CD14-positive monocyte (primary cell): ENCODE measurements around the gene INO80. TPM values are rescaled to one million over a fixed set of nuclear protein-coding genes. Genes with fewer than 3 reads are reported as not detected.

Experiments used
- DNase-seq, 3 donors: peaks; one replicate each; pipeline ENCODE4 v3.0.0-alpha.2; 2011 to 2022
- H2AFZ ChIP-seq: 2 replicates; pipeline ENCODE4 v1.6.0; 2012; ENCODE audit warnings: mild to moderate bottlenecking, low read depth, low read length, inconsistent platforms; ENCODE audit not compliant: insufficient read depth, poor library complexity, severe bottlenecking
- H3K27ac ChIP-seq, 2 donors: 1 replicate in 1 of 2; 2 replicates in 1 of 2; pipeline ENCODE4 v1.5.1; 2012 to 2013; ENCODE audit warnings: low read length in 2 of 2, control low read depth in 1 of 2, inconsistent platforms in 1 of 2, low read depth in 1 of 2, mild to moderate bottlenecking in 1 of 2
- H3K27me3 ChIP-seq, 2 donors: one replicate each; pipeline versions ENCODE4 v1.6.0 to v1.6.1; 2011 to 2013; ENCODE audit warnings: low read length in 2 of 2; ENCODE audit not compliant: control insufficient read depth in 2 of 2, insufficient read depth in 2 of 2
- H3K36me3 ChIP-seq, 2 donors: replicated peaks in 1 of 2; 1 replicate in 1 of 2; 2 replicates in 1 of 2; pipeline versions ENCODE4 v1.5.1 to v1.6.1; 2012 to 2013; ENCODE audit warnings: low read length in 2 of 2, control low read depth in 1 of 2, inconsistent platforms in 1 of 2, mild to moderate bottlenecking in 1 of 2; ENCODE audit not compliant: insufficient read depth in 2 of 2, control insufficient read depth in 1 of 2
- H3K4me1 ChIP-seq, 2 donors: 1 replicate in 1 of 2; 2 replicates in 1 of 2; pipeline versions ENCODE4 v1.5.1 to v1.6.1; 2012 to 2013; ENCODE audit warnings: low read length in 2 of 2, control low read depth in 1 of 2, inconsistent platforms in 1 of 2, mild to moderate bottlenecking in 1 of 2, moderate library complexity in 1 of 2; ENCODE audit not compliant: insufficient read depth in 2 of 2, control insufficient read depth in 1 of 2
- H3K4me2 ChIP-seq: replicated peaks from 2 replicates; pipeline ENCODE3; 2012; ENCODE audit warnings: low read length, moderate library complexity, mild to moderate bottlenecking; ENCODE audit not compliant: poor library complexity, severe bottlenecking; ENCODE audit errors: extremely low read depth
- H3K4me3 ChIP-seq, 3 experiments: fragments of 200-600 bp in 1 of 3; sonication (generic) in 1 of 3; replicated peaks in 1 of 3; 1 replicate in 2 of 3; 2 replicates in 1 of 3; pipeline ENCODE4 v1.5.1; 2011 to 2013; ENCODE audit warnings: low read length in 3 of 3, mild to moderate bottlenecking in 3 of 3, control low read depth in 2 of 3, low read depth in 2 of 3, inconsistent platforms in 1 of 3, moderate library complexity in 1 of 3
- H3K79me2 ChIP-seq: 2 replicates; pipeline ENCODE4 v1.6.0; 2012; ENCODE audit warnings: mild to moderate bottlenecking, control low read depth, inconsistent platforms, low read length, moderate library complexity; ENCODE audit not compliant: insufficient read depth
- H3K9ac ChIP-seq: 2 replicates; pipeline ENCODE4 v1.6.0; 2017; ENCODE audit warnings: low read length, mild to moderate bottlenecking; ENCODE audit not compliant: insufficient read depth, poor library complexity, severe bottlenecking
- H3K9me3 ChIP-seq, 2 donors: replicated peaks in 1 of 2; 1 replicate in 1 of 2; 2 replicates in 1 of 2; pipeline versions ENCODE4 v1.5.1 to v1.6.1; 2012 to 2013; ENCODE audit warnings: low read length in 2 of 2, control low read depth in 1 of 2; ENCODE audit not compliant: control insufficient read depth in 1 of 2, insufficient read depth in 1 of 2
- H4K20me1 ChIP-seq: 2 replicates; pipeline ENCODE4 v1.6.0; 2012; ENCODE audit warnings: mild to moderate bottlenecking, low read length, control low read depth, moderate library complexity; ENCODE audit not compliant: insufficient read depth
- H3K27ac Mint-ChIP-seq, 7 donors: one replicate each; pipeline ENCODE4 v1.8.0; 2020; ENCODE audit warnings: mild to moderate bottlenecking in 7 of 7, mixed read lengths in 7 of 7, moderate library complexity in 6 of 7, inconsistent platforms in 2 of 7
- H3K27me3 Mint-ChIP-seq, 3 donors: one replicate each; pipeline ENCODE4 v1.8.0; 2021 to 2022; ENCODE audit warnings: low read depth in 3 of 3, mild to moderate bottlenecking in 3 of 3, mixed read lengths in 3 of 3, moderate library complexity in 3 of 3, inconsistent platforms in 1 of 3
- H3K36me3 Mint-ChIP-seq, 2 donors: one replicate each; pipeline ENCODE4 v1.8.0; 2020; ENCODE audit warnings: mixed read lengths in 2 of 2, inconsistent platforms in 1 of 2, mild to moderate bottlenecking in 1 of 2
- H3K4me1 Mint-ChIP-seq: one replicate; pipeline ENCODE4 v1.8.0; 2020; ENCODE audit warnings: mild to moderate bottlenecking, mixed read lengths
- H3K4me3 Mint-ChIP-seq, 2 donors: one replicate each; pipeline ENCODE4 v1.8.0; 2020; ENCODE audit warnings: mild to moderate bottlenecking in 2 of 2, mixed read lengths in 2 of 2, moderate library complexity in 1 of 2
- H3K9me3 Mint-ChIP-seq, 7 donors: one replicate each; pipeline ENCODE4 v1.8.0; 2020 to 2022; ENCODE audit warnings: mixed read lengths in 7 of 7, mild to moderate bottlenecking in 6 of 7, moderate library complexity in 6 of 7, inconsistent platforms in 2 of 7
- WGBS: methylation state at CpG from one replicate; pipeline ENCODE4 v1.1.5; 2013; ENCODE audit warnings: missing lambda C conversion rate; ENCODE audit not compliant: insufficient coverage; 5-methylcytosine and 5-hydroxymethylcytosine counted together
- intact Hi-C, 2 donors: fragments of 100-400 bp; cut with micrococcal nuclease; formaldehyde crosslinking; loops; one replicate each; pipeline versions ENCODE4 v1.15.0 to v1.15.1; 2023
- polyA plus RNA-seq, 3 donors: library from polyadenylated mRNA; depleted of rRNA in 1 of 3; unstranded in 2 of 3; stranded (reverse) in 1 of 3; fragments of 300-500 nt in 2 of 3; fragments of >200 nt in 1 of 3; fragmentation: Illumina TruSeq in 2 of 3; gene quantifications; 1 replicate in 2 of 3; 2 replicates in 1 of 3; pipeline ENCODE4 v1.2.3, GENCODE V29; 2012 to 2021
- TF ChIP-seq, protein P1 (sequence below): fragments of 200-600 bp; IDR thresholded peaks from one replicate; pipeline ENCODE4 v1.8.0; 2022; ENCODE audit warnings: antibody characterized with exemption, mild to moderate bottlenecking

Gene INO80
- polyA plus RNA-seq, 3 donors: 2.3 to 13.1 (median 2.4) TPM

GRCh38 chr15:40984406-40984805, 131.7 kb downstream of the INO80 start:
- Histone ChIP-seq H3K9me3 (no peaks in the 10 kb centered on the region), H3K4me3 (no peak overlapping the region), H3K4me2 (no peak overlapping the region), H3K27me3 (no peaks in the 10 kb centered on the region), H3K79me2 (no peaks in the 10 kb centered on the region), H4K20me1 (peaks cover 4% of the 10 kb centered on the region), H3K27ac (no peak overlapping the region), H3K4me1 (no peaks in the 10 kb centered on the region), H3K36me3 (peaks cover 95 to 100% of the 10 kb centered on the region in 2 donors), H3K9ac (no peak overlapping the region), H2AFZ (no peak overlapping the region)
- Mint-ChIP-seq H3K4me3 (no peak overlapping the region), H3K27me3 (no peaks in the 10 kb centered on the region), H3K9me3 (no peaks in the 10 kb centered on the region), H3K36me3 (peaks cover 93 to 94% of the 10 kb centered on the region in 2 donors), H3K4me1 (no peaks in the 10 kb centered on the region), H3K27ac (peak overlapping the region in 1 of 7 donors; percentile 15)
- TF ChIP-seq, protein P1, sequence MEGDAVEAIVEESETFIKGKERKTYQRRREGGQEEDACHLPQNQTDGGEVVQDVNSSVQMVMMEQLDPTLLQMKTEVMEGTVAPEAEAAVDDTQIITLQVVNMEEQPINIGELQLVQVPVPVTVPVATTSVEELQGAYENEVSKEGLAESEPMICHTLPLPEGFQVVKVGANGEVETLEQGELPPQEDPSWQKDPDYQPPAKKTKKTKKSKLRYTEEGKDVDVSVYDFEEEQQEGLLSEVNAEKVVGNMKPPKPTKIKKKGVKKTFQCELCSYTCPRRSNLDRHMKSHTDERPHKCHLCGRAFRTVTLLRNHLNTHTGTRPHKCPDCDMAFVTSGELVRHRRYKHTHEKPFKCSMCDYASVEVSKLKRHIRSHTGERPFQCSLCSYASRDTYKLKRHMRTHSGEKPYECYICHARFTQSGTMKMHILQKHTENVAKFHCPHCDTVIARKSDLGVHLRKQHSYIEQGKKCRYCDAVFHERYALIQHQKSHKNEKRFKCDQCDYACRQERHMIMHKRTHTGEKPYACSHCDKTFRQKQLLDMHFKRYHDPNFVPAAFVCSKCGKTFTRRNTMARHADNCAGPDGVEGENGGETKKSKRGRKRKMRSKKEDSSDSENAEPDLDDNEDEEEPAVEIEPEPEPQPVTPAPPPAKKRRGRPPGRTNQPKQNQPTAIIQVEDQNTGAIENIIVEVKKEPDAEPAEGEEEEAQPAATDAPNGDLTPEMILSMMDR: no peak
- no CpG with 5 or more reads among the region's 5 CpGs for WGBS
- no peak for DNase-seq
- intact Hi-C loops: no loop called here

- H3K4me1 ChIP-seq: no peaks in the 10 kb centered on the region
- no peak for DNase-seq
- no peaks in the 10 kb centered on the region for H3K9me3 ChIP-seq
- Mint-ChIP-seq H3K27ac (peak overlapping the region in 1 of 7 donors; percentile 25), H3K36me3 (peaks cover 99 to 100% of the 10 kb centered on the region in 2 donors), H3K4me3 (no peak overlapping the region), H3K27me3 (no peaks in the 10 kb centered on the region), H3K9me3 (no peaks in the 10 kb centered on the region), H3K4me1 (no peaks in the 10 kb centered on the region)
- intact Hi-C loops: no loop called here
- H4K20me1 ChIP-seq: peaks cover 4% of the 10 kb centered on the region
- no peak overlapping the region for H3K4me3 ChIP-seq
- H3K27ac ChIP-seq: no peak overlapping the region
- H3K79me2 ChIP-seq: no peaks in the 10 kb centered on the region
- TF ChIP-seq, protein P1: no peak
- H3K4me2 ChIP-seq: no peak overlapping the region
- no peak overlapping the region for H3K9ac ChIP-seq
- H2AFZ ChIP-seq: no peak overlapping the region
- no peaks in the 10 kb centered on the region for H3K27me3 ChIP-seq
- WGBS: 93% methylated on average over 11 of the region's 13 CpGs
- peaks cover 100% of the 10 kb centered on the region in 2 donors for H3K36me3 ChIP-seq
Observed at GRCh38 chr15:40982855-40983254, 133.2 kb downstream of the INO80 start.
